Breast epithelium (tissue), 4 donors: Measurements from ENCODE around the gene KAT8. TPM values are rescaled to one million over a fixed set of nuclear protein-coding genes. Genes with fewer than 3 reads are reported as not detected.

Experiments used
- DNase-seq, 2 donors: peaks; one replicate each; pipeline ENCODE4 v3.0.0-alpha.2; 2019; ENCODE audit warnings: low spot score in 2 of 2
- H3K27ac ChIP-seq, 2 donors: fragments of 200-600 bp; sonication (generic) in 1 of 2; one replicate each; pipeline ENCODE4 v1.5.1; 2016 to 2019; ENCODE audit warnings: mild to moderate bottlenecking in 1 of 2
- H3K27me3 ChIP-seq, 2 donors: fragments of 200-600 bp; sonication (generic) in 1 of 2; one replicate each; pipeline versions ENCODE4 v1.5.1 to v1.6.0; 2017 to 2019; ENCODE audit warnings: control low read depth in 1 of 2, mild to moderate bottlenecking in 1 of 2
- H3K36me3 ChIP-seq: fragments of 200-600 bp; one replicate; pipeline ENCODE4 v1.5.1; 2019
- H3K4me1 ChIP-seq, 2 donors: fragments of 200-600 bp; sonication (generic); one replicate each; pipeline ENCODE4 v1.5.1; 2016 to 2019; ENCODE audit warnings: control low read depth in 1 of 2
- H3K4me3 ChIP-seq, 3 donors: fragments of 200-600 bp; sonication (generic); 1 replicate in 2 of 3; 2 replicates in 1 of 3; pipeline ENCODE4 v1.5.1; 2016 to 2019; ENCODE audit warnings: mild to moderate bottlenecking in 3 of 3, moderate library complexity in 2 of 3
- H3K9me3 ChIP-seq, 2 donors: fragments of 200-600 bp; sonication (generic) in 1 of 2; one replicate each; pipeline ENCODE4 v1.5.1; 2016 to 2019; ENCODE audit warnings: control low read depth in 1 of 2
- POLR2A ChIP-seq: fragments of 450-650 bp; IDR thresholded peaks from one replicate; pipeline ENCODE4 v1.6.1; 2016; ENCODE audit warnings: antibody characterized with exemption, mild to moderate bottlenecking, moderate library complexity
- POLR2AphosphoS5 ChIP-seq, 3 donors: sonication (generic); formaldehyde crosslinking; IDR thresholded peaks; one replicate each; pipeline ENCODE4 v1.6.1; 2017; ENCODE audit warnings: antibody characterized with exemption in 3 of 3
- intact Hi-C: fragments of 100-400 bp; cut with DNase I; formaldehyde crosslinking; loops from one replicate; pipeline ENCODE4 v1.15.1; 2023; ENCODE audit warnings: low total_unique reads
- total RNA-seq, 3 donors: library from RNA; depleted of rRNA; stranded (reverse); fragments of >200 nt; gene quantifications; one replicate each; pipeline ENCODE4 v1.1.0, GENCODE V29; 2016
- TF ChIP-seq, protein P1 (sequence below), 3 donors: fragments of 450-650 bp; IDR thresholded peaks; one replicate each; pipeline ENCODE4 v1.5.1; 2016 to 2017; ENCODE audit warnings: antibody characterized with exemption in 3 of 3, mild to moderate bottlenecking in 3 of 3, moderate library complexity in 3 of 3

The KAT8 gene
- total RNA-seq, 3 donors from 2014 or later = 53.6 to 85.0 (median 67.8) TPM

- no peaks in the 10 kb centered on the region for H3K36me3 ChIP-seq
- H3K27ac ChIP-seq = no peak overlapping the region
- no peak overlapping the region for H3K4me3 ChIP-seq
- no peaks in the 10 kb centered on the region for H3K4me1 ChIP-seq
- no peaks in the 10 kb centered on the region for H3K27me3 ChIP-seq
- no peak for DNase-seq
- intact Hi-C loops = no loop called here
- no peaks in the 10 kb centered on the region for H3K9me3 ChIP-seq
- TF ChIP-seq POLR2A (no peak), POLR2AphosphoS5 (IDR thresholded peaks at IDR 0.05) (no peak)
- TF ChIP-seq, protein P1, sequence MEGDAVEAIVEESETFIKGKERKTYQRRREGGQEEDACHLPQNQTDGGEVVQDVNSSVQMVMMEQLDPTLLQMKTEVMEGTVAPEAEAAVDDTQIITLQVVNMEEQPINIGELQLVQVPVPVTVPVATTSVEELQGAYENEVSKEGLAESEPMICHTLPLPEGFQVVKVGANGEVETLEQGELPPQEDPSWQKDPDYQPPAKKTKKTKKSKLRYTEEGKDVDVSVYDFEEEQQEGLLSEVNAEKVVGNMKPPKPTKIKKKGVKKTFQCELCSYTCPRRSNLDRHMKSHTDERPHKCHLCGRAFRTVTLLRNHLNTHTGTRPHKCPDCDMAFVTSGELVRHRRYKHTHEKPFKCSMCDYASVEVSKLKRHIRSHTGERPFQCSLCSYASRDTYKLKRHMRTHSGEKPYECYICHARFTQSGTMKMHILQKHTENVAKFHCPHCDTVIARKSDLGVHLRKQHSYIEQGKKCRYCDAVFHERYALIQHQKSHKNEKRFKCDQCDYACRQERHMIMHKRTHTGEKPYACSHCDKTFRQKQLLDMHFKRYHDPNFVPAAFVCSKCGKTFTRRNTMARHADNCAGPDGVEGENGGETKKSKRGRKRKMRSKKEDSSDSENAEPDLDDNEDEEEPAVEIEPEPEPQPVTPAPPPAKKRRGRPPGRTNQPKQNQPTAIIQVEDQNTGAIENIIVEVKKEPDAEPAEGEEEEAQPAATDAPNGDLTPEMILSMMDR (IDR thresholded peaks at IDR 0.05) = no peak
Measured at GRCh38 chr16:31080756-31081419, 36.6 kb upstream of the KAT8 start.

GRCh38 chr16:31081428-31082351 is 35.8 kb upstream of the KAT8 start:
- no peak overlapping the region for H3K4me3 ChIP-seq
- H3K4me1 ChIP-seq = no peaks in the 10 kb centered on the region
- no peak for DNase-seq
- TF ChIP-seq, protein P1 (IDR thresholded peaks at IDR 0.05) = no peak
- no peak for TF ChIP-seq POLR2A
- TF ChIP-seq POLR2AphosphoS5 (IDR thresholded peaks at IDR 0.05) = no peak
- no peaks in the 10 kb centered on the region for H3K27me3 ChIP-seq
- no peaks in the 10 kb centered on the region for H3K36me3 ChIP-seq
- H3K27ac ChIP-seq = no peak overlapping the region
- H3K9me3 ChIP-seq = no peaks in the 10 kb centered on the region
- intact Hi-C loops = no loop called here

GRCh38 chr16:31082368-31083045 is 35.0 kb upstream of the KAT8 start:
- no peak for DNase-seq
- Histone ChIP-seq H3K4me1 (no peaks in the 10 kb centered on the region), H3K27me3 (no peaks in the 10 kb centered on the region), H3K9me3 (no peaks in the 10 kb centered on the region), H3K27ac (no peak overlapping the region), H3K36me3 (no peaks in the 10 kb centered on the region), H3K4me3 (no peak overlapping the region)
- no peak for TF ChIP-seq POLR2AphosphoS5 (IDR thresholded peaks at IDR 0.05)
- TF ChIP-seq POLR2A = no peak
- TF ChIP-seq, protein P1 (IDR thresholded peaks at IDR 0.05) = no peak
- intact Hi-C loops = no loop called here

- no peaks in the 10 kb centered on the region for H3K9me3 ChIP-seq
- H3K27ac ChIP-seq = no peak overlapping the region
Measured at GRCh38 chr16:31083081-31083480, 34.4 kb upstream of the KAT8 start.

More at GRCh38 chr16:31083081-31083480, 34.4 kb upstream of the KAT8 start:
- Histone ChIP-seq H3K4me3 (no peak overlapping the region), H3K4me1 (no peaks in the 10 kb centered on the region), H3K36me3 (no peaks in the 10 kb centered on the region), H3K27me3 (no peaks in the 10 kb centered on the region)
- TF ChIP-seq, protein P1 (IDR thresholded peaks at IDR 0.05) = no peak
- TF ChIP-seq POLR2A = no peak
- TF ChIP-seq POLR2AphosphoS5 (IDR thresholded peaks at IDR 0.05) = no peak
- no peak for DNase-seq
- intact Hi-C loops = no loop called here
